CD4-positive, alpha-beta T cell treated with Interleukin-17A for 1 hour (primary cell): Measurements from ENCODE around the gene DHRS7B.
A peak's percentile ranks its signal among the peaks of the same experiment; 100 is the strongest.
"Not testable (repeated sequence)": the region's sequence is repeated elsewhere in the genome, so short reads cannot be mapped to it uniquely, and the experiment has no call there.

Source experiments
- DNase-seq: peaks from one replicate; pipeline ENCODE4 v3.0.0-alpha.2; 2020

DHRS7B gene

DNA sequence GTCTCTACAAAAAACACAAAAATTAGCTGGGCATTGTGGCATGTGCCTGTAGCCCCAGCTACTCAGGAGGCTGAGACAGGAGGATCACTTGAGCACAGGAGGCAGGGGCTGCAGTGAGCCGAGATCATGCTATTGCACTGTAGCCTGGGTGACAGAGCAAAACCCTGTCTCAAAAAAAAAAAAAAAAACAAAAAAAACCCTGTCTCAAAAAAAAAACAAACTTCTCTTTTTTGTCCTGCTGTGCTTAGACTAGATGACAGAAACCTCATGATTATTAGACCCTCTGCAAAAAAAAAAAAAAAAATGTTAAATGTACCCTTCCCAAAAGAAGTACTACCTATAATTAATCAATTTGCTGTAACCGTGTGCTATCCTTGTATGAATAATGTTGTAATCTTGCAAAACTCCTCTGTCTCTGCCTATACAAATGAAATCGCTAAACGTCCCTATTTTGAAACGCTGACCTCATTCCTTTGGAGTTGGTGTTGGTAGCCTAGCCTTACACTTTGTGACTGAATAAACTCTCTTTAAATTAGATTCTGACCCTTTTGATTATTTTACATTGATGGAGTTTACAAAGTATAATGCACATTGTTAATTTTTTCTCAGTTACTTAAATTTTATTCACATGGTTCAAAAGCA is 13.6 kb upstream of the DHRS7B start:
- DNase-seq, result no peak

DNA sequence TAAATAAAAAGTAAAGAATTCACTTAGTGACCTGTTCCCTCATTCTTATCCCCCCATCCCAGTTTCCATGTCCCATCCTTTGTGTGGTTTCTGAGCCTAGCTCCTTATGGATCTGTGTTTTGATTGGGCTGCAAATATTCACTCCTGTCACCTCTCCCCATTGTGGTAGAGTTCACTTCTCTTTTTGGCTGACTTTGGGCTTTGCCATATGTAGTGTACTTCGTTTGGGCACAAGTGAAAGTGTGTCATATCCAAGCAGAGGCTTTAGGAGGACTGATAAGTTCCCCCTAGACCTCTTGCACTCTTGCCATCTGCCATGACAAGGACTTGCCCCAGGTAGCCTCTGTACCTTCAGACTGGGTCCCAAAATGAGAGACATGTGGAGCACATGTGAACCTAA is 13.0 kb upstream of the DHRS7B start:
- DNase-seq, result no peak

DNA sequence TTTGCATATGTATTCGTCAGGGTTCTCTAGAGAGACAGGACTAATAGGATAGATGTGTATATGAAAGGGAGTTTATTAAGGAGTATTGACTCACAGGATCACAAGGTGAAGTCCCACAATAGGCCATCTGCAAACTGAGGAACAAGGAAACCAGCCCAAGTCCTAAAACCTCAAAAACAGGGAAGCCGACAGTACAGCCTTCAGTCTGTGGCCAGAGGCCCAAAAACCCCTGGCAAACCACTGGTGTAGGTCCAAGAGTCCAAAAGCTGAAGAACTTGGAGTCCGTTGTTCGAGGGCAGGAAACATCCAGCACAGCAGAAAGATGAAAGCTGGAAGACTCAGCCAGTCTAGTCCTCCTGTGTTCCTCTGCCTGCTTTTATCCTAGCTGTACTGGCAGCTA is 12.0 kb upstream of the DHRS7B start:
- not testable (repeated sequence) for DNase-seq

DNA sequence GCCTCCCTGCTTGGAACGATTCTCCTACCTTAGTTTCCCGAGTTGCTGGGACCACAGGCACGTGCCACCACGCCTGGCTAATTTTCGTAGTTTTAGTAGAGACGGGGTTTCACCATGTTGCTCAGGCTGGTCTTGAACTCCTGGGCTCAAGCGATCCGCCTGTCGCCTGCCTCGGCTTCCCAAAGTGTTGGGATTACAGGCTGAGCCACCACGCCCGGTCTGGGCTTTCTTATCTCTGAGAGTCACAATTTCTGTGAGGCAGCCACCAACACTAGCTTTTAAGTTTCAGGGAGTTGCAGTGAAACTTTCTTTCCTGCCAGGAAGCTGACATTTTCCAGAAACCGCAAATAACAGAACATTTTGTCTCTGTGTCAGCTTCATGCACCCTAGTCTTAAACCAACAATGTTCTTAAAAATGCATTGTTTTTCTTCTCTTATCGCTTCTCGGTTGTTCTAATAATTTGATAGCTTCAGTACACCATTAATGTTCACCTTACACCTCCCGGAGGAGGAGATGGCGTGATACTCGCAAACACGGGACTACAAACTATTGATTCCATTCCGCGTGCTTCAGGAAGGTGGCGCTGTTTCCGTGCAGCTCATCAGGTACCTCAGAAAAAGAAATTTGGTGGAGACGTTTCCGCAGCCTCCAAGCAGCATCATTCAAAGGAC is 7.4 kb upstream of the DHRS7B start:
- DNase-seq, result peak; percentile 84

DNA sequence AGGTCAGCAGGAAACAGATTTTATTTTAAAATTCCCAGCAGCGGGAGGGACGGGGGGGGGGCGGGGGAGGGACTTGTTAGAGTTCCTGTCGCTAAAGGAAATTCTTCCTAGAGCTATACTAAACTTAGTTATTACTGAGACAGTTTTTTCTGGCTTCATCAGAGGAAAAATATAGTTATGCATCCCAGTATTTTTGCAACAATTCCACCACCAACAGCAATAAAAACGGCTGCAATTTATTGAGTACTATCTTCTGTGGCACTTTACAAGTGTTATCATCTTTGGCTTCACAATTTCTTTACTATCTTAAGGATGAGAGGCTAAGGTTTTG is 6.9 kb upstream of the DHRS7B start:
- no peak for DNase-seq

DNA sequence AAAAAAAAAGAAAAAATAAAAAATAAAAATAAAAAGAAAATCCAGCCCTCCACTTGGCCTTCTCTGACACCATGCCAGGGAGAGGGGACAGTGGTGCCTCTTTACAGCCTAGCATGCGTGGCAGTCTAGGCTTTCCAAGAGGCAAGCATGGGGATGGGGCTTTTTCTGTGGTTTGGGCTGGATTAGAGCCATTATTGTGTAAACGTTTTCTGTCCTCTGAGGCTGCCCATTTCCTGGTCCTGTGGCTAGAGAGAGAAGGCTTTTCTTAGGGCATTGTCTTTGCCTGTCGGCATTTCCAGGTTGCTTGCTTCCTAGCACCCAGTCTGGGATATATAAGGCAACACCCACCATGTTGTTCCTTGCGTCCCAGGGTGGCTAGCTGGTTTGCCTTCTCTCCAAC is 2.7 kb upstream of the DHRS7B start:
- DNase-seq, result no peak

DNA sequence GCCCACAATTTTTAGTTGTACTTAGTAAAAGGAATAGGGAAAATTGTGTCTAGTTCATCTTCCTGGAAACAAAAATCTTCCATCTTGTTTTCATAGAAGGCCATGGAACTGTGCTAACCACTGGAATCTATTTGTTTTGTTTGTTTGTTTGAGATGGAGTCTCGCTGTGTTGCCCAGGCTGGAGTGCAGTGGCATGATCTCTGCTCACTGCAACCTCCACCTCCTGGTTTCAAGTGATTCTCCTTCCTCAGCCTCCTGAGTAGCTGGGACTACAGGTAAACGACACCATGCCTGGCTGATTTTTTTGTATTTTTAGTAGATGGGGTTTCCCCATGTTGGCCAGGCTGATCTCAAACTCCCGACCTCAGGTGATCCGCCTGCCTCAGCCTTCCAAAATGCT is 2.2 kb upstream of the DHRS7B start:
- not testable (repeated sequence) for DNase-seq

DNA sequence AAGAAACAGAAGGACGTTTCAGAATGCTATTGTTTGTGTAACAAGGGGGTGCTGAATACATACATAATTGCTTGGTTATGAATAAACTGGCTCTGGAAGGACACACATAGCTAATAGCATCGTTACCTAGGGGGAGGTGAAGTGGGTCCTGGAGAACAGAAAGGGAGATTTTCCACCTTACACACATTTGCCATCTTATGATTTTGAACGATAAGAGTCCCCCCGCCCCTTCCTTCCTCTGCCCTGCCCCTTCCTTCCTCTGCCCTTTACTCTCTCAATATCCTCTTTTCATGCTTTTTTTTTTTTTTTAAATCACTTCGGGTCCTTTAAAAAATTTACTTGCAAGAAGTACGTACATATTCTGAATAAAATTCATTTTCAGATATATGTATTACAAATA is 902 bp upstream of the DHRS7B start:
- DNase-seq, result peak; percentile 86

DNA sequence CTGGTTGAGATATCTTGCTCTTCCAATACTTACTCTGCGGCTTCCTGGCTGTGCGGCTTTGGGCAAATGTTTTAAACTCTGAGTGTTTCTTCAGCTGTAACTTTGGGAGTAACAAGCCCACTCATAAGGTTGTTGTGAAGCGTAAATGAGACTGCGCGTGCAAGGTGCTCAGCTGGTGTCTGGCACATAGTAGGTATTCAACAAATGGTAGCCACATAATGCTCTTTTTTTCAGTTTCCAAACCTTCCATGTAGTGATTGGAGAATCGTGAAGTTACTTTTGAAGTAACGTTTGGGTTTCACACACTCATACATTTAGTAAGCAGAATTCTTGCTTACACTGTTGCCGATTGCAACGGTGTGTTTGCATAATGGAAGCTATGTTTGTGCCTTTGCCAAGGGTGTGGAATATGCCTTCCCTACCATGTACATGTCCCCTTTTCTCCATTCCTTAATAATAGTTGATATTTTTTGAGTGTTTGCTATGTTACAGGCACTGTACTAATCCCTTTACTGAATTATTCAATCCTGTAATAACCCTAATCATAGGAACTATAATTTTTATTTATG is 829 bp downstream of the DHRS7B start:
- DNase-seq, result no peak

DNA sequence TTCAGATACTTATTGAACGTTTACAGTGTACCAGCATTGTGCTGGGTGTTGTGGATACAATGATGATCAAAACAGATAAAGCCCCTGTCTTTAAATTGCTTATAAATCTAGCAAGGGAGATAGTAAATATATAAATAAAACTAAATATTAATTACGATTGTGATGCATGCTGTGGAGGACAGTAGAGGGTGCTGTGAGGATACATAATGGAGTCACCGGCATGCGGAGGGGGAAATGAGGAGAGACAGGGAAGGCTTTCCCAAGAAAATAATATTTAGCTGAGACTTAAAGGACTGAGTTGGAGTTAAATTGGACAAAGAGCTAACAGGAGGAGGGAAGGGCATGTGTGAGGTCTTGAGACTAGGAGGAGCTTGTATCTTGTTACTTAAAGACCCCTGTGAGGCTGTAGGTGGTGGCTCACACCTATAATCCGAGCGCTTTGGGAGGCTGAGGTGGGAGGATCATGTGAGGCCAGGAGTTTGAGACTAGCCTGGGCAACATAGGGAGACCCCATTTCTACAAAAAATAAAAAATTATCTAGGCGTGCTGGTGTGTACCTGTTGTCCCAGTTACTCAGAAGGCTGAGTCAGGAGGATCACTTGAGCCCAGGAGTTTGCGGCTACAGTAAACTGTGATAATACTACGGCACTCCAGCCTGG is 2.4 kb downstream of the DHRS7B start:
- no peak for DNase-seq

DNA sequence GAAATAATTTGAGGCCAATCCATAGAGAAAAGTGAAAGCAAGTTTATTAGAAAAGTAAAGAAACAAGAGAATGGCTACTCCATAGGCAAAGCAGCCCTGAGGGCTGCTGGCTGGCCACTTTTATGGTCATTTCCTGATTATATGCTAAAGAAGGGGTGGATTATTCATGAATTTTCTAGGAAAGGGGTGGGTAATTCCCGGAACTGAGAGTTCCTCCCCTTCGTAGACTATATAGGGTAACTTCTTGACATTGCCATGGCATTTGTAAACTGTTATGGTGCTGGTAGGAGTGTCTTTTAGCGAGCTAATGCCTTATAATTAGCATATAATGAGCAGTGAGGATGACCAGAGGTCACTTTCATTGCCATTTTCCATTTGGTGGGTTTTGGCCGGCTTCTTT is 4.4 kb downstream of the DHRS7B start:
- no peak for DNase-seq

DNA sequence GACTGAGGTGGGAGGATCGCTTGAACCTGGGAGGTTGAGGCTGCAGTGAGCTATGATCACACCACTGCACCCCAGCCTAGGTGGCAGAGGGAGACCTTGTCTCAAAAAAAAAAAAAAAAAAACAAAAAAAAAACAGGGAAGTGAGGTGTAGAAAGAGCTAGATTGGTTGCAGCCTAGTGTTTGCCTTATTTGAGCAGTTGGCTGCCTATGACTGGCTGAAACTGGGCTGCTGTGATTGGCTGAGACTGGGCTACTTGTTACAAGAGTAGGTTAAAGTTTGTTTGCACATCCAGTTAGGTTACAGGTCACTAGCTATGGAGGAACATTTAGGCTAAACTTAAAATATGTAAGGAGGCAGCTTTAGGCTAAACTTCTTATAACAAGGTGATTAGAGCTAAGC is 5.7 kb downstream of the DHRS7B start:
- no peak for DNase-seq

DNA sequence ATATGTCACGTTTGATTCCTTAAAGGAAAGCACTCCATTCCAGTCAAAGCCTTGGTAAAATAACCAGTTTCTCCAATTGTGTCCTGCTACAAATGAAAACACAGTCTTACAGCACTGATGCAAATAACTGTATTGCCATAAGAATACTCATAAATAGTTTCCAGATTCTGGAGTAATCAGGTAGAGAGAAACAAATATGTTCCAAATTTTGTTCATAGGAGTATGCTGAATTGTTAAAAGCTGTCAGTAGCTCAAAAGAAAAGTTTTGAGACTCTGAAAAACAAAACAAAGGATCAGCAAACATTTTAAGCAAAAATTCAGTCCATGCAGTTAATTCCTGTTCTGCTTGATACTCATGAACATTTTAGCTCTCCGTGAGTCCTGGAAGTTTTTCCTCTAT is 7.8 kb downstream of the DHRS7B start:
- DNase-seq, result no peak

DNA sequence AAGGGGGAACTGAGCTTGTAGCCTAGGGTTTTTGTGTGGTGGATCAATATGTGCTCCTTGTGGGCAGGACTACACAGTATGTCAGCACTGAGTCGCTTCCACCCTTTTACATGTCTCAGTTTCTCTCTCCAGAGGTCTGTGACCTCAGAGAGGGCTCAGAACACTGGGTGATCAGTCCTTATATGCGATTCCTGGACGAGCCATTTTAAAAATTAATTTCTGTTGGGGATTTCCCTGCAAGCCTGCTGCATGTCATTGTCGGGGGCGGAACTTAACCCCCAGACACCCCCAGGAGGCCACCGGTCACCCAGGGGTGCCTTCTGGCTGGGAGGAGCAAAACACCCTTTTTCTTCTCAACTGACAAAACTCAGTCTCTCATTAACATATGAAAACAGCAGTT is 14.1 kb downstream of the DHRS7B start:
- DNase-seq, result no peak

DNA sequence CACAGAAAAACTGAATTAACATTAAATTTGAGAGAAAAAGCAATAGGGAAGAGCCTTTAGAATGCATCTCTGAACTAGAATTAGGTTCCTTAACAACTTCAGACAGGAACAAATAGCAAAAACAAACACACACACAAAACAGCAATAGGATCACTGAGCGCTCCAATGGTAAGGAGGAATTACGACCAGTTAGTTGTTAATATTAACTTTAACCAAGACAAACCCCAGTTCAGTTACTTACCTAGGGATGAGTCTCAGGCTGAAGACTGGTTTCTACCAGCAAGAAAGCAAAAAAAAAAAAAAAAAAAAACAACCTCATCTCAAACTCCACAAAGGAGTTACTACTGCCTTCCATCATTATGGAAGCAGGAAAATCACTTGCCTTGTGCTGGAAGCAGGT is 14.6 kb downstream of the DHRS7B start:
- DNase-seq, result no peak

DNA sequence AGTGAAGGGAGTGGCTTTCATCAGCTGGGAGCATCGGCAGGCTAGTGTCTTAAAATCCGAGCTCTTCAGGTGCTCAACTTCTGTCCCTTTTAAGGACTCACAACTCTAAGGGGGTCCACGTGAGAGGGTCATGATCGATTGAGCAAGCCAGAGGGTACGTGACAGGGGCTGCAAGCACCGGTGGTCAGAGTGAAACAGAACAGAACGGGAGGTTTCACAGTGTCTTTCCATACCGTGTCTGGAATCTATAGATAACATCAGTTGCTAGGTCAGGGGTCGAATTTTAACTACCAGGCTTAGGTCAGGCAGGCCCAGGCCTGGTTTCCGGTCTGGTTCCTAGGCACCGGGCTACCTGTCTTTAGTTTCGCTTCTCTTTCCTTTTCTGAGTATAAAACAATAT is 15.3 kb downstream of the DHRS7B start:
- DNase-seq, result not testable (repeated sequence)

DNA sequence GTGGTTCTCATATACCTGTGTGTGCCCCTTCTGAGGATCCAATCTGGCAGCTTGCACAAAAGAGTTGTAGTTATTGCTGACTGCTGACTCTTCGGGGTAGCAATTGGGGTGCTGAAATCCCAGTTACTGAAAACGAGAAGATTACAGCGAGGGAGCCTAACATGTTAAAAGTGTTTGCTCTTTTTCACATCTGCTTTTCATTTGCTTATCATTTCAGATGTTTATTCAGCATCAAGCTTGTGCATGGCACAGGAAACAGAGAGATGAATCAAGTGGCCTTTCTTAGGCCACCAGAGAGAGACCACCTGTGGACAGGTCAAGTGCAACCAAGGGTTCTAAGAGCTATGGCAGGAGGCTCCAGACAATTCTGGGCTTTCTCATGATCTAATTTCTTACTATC is 16.9 kb downstream of the DHRS7B start:
- no peak for DNase-seq

DNA sequence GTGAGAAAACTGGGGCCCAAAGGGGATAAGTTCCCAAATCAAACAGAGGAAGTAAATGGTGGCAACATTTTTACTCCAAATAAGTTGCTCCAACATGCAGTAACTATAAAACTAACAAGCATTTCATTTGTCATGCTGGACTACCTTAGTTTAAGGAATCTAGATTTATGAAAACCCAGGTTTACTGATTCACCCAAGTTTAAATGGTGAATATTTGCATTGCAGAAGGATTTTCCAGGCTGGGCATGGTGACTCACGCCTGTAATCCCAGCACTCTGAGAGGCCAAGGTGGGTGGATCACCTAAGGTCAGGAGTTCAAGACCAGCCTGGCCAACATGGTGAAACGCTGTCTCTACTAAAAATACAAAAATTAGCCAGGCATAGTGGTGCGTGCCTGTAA is 17.5 kb downstream of the DHRS7B start:
- not testable (repeated sequence) for DNase-seq

DNA sequence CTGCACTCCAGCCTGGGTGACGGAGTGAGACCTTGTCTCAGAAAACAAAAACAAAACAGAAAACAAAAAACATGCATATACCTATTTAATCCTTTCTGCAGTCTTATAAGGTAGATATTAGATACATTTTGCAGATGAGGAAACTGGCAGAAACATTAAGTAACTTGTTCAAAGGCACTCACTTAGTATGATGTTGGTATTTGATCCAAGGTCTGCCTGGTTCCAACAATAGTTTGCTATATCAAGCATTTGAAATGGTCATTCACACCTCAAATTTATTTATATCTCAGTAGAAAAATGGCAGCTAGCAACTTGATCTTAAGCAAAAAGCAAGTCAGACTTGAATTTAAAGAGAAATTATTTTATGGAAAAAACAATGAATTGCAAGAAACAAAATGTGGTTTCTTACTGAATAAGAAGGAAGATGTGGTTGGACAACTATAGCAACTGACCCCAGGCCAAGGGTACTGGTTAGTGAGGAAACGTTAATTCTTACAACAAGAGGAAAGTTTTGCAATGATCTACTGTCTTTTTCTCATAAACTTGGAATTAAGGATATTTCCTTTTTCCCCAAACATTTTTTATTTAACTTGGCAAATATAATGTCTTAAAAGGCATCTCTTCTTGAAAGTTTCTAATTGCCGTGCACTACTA is 19.7 kb downstream of the DHRS7B start:
- no peak for DNase-seq

DNA sequence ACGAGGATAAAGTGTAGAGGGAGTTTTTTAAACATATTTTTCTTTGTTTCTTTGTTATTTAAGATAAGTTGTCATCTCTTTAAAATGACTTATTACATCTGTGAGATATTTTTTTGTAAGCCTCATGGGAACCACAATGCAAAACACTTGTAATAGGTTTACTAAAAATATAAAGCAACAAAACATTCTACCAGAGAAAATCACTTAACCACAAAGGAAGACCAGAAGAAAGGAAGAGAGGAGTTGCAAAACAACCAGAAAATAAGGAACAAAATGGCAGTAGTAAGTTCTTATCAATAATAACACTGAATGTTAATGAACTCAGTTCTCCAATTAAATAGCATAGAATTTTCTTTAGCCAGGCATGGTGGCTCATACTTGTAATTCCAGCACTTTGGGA is 22.9 kb downstream of the DHRS7B start:
- no peak for DNase-seq

DNA sequence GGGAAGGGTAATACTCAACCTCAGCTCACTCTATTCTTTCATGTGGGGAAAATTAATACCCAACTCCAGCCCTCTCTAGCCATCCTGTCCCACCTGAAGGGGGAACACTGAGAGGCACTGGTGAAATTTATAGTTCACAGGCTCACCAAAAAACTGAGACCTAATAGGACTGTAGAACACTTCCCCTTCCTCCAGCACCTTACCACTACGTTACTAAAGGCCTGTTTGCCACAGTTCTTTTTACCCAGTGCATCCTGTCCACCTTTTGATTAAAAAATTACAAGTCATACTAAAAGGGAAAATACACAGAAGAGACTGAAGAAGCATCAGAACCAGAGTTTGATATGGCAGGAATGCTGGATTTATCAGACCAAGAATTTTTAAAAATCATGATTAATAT is 26.0 kb downstream of the DHRS7B start:
- no peak for DNase-seq

DNA sequence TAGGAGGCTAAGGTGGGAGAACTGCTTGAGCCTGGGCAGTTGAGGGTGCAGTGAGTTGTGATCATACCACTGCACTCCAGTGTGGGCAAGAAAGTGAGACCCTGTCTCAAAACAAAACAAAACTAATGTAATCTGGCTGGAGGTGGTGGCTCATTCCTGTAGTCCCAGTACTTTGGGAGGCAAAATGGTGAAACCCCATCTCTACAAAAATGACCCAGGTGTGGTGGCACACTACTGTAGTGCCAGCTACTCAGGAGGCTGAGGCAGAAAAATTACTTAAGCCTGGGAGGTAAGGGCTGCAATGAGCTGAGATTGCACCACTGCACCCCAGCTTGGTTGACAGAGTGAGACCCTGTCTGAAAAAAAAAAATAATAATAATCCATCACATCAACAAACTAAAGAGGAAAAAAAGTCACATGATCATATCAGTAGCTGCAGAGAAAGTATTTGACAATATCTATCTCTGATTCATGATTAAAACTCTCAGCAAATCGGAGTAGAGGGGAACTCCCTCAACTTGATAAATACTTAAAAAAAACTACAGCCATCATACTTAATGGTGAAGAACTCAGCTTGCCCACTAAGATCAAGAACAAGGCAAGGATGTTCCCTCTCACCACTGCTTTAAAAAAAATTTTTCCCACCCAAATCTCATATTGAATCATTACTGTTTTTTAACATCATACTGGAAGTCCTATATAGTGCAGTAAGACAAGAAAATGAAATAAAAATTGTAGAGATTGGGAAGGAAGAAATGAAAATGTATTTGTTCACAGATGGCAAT is 31.0 kb downstream of the DHRS7B start:
- DNase-seq, result no peak

DNA sequence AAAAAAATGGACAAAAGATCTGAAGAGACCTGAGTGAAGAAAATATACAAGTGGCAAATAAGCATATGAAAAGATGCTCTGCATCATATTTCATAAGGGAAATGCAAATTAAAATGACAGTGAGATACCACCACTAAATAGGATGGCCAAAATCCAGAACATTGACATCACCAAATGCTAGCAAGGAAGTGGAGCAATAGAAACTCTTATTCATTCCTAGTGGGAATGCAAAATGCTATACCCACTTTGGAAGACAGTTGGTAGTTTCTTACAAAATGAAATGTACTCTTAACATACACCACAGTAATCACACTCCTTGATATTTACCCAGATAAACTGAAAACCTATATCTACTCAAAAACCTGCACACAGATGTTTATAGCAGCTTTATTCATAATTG is 33.6 kb downstream of the DHRS7B start:
- no peak for DNase-seq
